Spleen (tissue), 7 donors: ENCODE results near the gene ITPK1.

Experiments
- CTCF ChIP-seq, 11 experiments: fragments of 200-600 bp in 7 of 11; fragments of 450-650 bp in 4 of 11; sonication (generic) in 4 of 11; IDR thresholded peaks in 8 of 11; conservative IDR thresholded peaks in 3 of 11; 1 replicate in 7 of 11; 2 replicates in 4 of 11; pipeline versions ENCODE4 v1.4.0 to v1.8.0; 2016 to 2021; ENCODE audit warnings: antibody characterized with exemption in 11 of 11, inconsistent platforms in 4 of 11, mild to moderate bottlenecking in 1 of 11
- POLR2A ChIP-seq, 3 donors: fragments of 450-650 bp; IDR thresholded peaks; one replicate each; pipeline ENCODE4 v1.5.1; 2017; ENCODE audit warnings: antibody characterized with exemption in 3 of 3, mild to moderate bottlenecking in 1 of 3
- POLR2AphosphoS5 ChIP-seq, 3 donors: sonication (generic); formaldehyde crosslinking; IDR thresholded peaks; one replicate each; pipeline ENCODE4 v1.5.1; 2017; ENCODE audit warnings: antibody characterized with exemption in 3 of 3
- donor health status: DM: no; HTN: no; CAD: no; lungs with moderate emphysema.
- donor health status: DM: no; HTN: no; CAD: no.
- donor health status: DM: no; HTN: no; CAD: no.

DNA sequence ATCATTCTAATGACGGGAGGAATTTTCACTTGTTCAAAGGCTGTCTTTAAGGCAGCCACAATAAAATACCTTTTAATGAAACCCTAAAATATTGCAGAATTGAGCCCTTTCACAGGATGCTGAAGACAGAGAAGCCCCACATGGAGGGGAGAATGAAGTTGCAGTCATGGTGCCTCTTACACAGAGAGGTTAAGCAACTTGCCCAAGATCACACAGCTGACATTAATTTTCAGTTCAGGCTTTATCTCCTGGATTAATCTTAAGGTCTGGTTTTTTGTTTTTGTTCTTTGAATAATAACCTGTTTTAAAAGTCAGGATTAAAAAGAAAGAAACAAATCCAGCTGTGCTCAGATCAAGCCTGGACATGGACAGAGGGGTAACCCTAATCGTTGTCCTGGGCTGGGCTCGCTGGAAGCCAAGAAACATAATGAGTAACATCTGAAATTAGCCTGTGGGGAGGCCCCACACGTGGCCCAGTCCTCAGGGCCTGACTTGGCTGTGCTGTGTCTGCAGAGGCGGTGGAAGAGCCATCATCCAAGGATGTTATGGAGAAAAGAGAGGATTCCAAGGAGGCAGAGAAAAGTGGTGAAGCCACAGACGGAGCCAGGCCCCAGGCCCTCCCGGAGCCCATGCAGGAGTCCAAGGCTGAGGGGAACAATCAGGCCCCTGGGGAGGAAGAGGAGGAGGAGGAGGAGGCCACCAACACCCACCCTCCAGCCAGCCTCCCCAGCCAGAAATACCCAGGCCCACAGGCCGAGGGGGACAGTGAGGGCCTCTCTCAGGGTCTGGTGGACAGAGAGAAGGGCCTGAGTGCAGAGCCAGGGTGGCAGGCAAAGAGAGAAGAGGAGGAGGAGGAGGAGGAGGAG is 184.8 kb downstream of the ITPK1 start:
- TF ChIP-seq POLR2A (IDR thresholded peaks at IDR 0.05) (no peak), CTCF (IDR thresholded peaks at IDR 0.05 in 8 of 11, conservative IDR thresholded peaks at IDR 0.05 in 3 of 11) (no peak), POLR2AphosphoS5 (IDR thresholded peaks at IDR 0.05) (no peak)
